IPS-20b (cell line): ENCODE data around the gene PTPN18.
A peak's percentile ranks its signal among the peaks of the same experiment; 100 is the strongest.
"Not testable (repeated sequence)": the region's sequence is repeated elsewhere in the genome, so short reads cannot be mapped to it uniquely, and the experiment has no call there.

Source experiments
- H3K27ac ChIP-seq: one replicate; pipeline ENCODE4 v1.5.1; 2013; ENCODE audit warnings: low read length
- H3K27me3 ChIP-seq: 2 replicates; pipeline ENCODE4 v1.6.1; 2013; ENCODE audit warnings: mild to moderate bottlenecking, low read length, inconsistent platforms; ENCODE audit not compliant: insufficient read depth
- H3K36me3 ChIP-seq: 2 replicates; pipeline ENCODE4 v1.6.1; 2013; ENCODE audit warnings: low read depth, mild to moderate bottlenecking, inconsistent platforms, low read length, moderate library complexity; ENCODE audit not compliant: insufficient read depth
- H3K4me1 ChIP-seq: 2 replicates; pipeline ENCODE4 v1.6.1; 2013; ENCODE audit warnings: mild to moderate bottlenecking, control low read depth, inconsistent platforms, low read length, moderate library complexity; ENCODE audit not compliant: insufficient read depth
- H3K4me3 ChIP-seq: 2 replicates; pipeline ENCODE4 v1.5.1; 2013; ENCODE audit warnings: mild to moderate bottlenecking, low read length, inconsistent platforms
- H3K9ac ChIP-seq: 2 replicates; pipeline ENCODE4 v1.6.1; 2013; ENCODE audit warnings: low read depth, mild to moderate bottlenecking, inconsistent platforms, low read length, moderate library complexity
- H3K9me3 ChIP-seq: 2 replicates; pipeline ENCODE4 v1.6.1; 2013; ENCODE audit warnings: mild to moderate bottlenecking, low read depth, low read length, inconsistent platforms; ENCODE audit not compliant: insufficient read depth

PTPN18 gene

GRCh38 chr2:130333253-130333652 is 22.6 kb upstream of the PTPN18 start:
- H3K27me3 ChIP-seq, result peaks cover 15% of the 10 kb centered on the region; the same call in 1 of the 2 replicates
- not testable (repeated sequence) for H3K27ac ChIP-seq, H3K4me3 ChIP-seq, H3K4me1 ChIP-seq, H3K9me3 ChIP-seq, H3K36me3 ChIP-seq, H3K9ac ChIP-seq

- H3K9me3 ChIP-seq, result no peaks in the 10 kb centered on the region
- H3K27me3 ChIP-seq, result peaks cover 10% of the 10 kb centered on the region; the same call in 1 of the 2 replicates
- H3K36me3 ChIP-seq, result peaks cover 10% of the 10 kb centered on the region; the same call in 1 of the 2 replicates
- no peak overlapping the region for H3K4me3 ChIP-seq
- no peak overlapping the region for H3K27ac ChIP-seq
- H3K9ac ChIP-seq, result no peak overlapping the region
- H3K4me1 ChIP-seq, result no peaks in the 10 kb centered on the region
Observed at GRCh38 chr2:130334026-130334425, 21.8 kb upstream of the PTPN18 start.

DNA sequence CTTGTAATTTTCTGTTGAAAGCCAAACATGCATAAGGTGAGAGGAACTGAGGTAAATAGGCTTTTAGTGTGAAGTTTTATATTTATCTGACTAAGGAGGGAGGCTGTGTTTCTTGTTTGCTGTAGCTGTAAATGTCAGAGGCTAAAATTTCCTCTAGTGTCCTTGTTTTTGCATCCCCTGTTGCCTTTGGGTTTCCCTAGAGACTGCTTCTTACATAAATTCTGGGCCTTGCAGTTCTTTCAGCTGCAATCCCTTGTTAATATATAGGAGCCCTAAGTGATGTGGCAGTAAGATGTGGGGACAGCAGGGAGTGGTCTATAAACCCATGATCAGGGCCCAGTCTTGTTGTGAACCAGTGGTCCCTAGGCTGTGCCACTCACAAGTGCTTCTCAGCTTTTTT is 20.6 kb upstream of the PTPN18 start:
- peaks cover 20% of the 10 kb centered on the region; the same call in 1 of the 2 replicates for H3K36me3 ChIP-seq
- no peak overlapping the region for H3K4me3 ChIP-seq
- H3K9me3 ChIP-seq, result no peaks in the 10 kb centered on the region
- H3K9ac ChIP-seq, result no peak overlapping the region
- no peak overlapping the region for H3K27ac ChIP-seq
- H3K4me1 ChIP-seq, result no peaks in the 10 kb centered on the region
- H3K27me3 ChIP-seq, result peaks cover 10% of the 10 kb centered on the region; the same call in 1 of the 2 replicates

- Histone ChIP-seq H3K9ac (no peak overlapping the region), H3K36me3 (peaks cover 24% of the 10 kb centered on the region; the same call in 1 of the 2 replicates), H3K9me3 (no peaks in the 10 kb centered on the region), H3K4me1 (no peaks in the 10 kb centered on the region), H3K27me3 (peaks cover 4% of the 10 kb centered on the region; the same call in 1 of the 2 replicates), H3K4me3 (peak overlapping the region; percentile 94), H3K27ac (no peak overlapping the region)
Observed at GRCh38 chr2:130336150-130336876, 19.5 kb upstream of the PTPN18 start.

- Histone ChIP-seq H3K9me3 (no peaks in the 10 kb centered on the region), H3K4me1 (no peaks in the 10 kb centered on the region), H3K27ac (no peak overlapping the region), H3K36me3 (peaks cover 24% of the 10 kb centered on the region; the same call in 1 of the 2 replicates), H3K9ac (peak overlapping the region; percentile 79; the same call in 1 of the 2 replicates), H3K4me3 (peak overlapping the region; percentile 94), H3K27me3 (no peaks in the 10 kb centered on the region)
Observed at GRCh38 chr2:130336877-130337734, 18.8 kb upstream of the PTPN18 start.

DNA sequence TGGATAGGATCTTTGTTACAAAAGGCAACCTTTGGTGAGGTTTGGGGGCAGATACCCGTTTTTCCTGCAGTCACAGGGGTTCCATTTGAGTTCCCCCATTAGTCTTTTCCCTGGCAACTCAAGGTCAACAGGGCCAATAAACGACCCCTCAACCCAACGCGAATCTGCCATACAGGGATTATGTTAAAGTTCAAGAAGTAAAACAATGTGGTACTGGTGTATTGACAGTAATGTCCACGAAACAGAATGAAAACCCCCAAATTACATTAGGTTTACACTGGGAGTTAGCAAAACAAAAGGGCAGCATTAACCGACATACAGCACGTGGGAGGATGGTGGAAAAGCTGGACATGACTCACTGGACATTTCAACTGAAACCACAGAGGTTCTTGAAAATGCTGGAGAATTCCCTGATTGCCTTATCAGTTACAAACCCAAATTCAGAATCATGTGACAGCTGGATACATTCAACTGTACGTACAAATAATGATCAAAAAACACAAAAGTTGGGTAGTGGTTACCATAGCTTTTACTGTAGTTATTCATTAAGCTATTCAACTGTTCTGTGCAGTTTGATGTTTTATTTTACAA is 18.0 kb upstream of the PTPN18 start:
- H3K27ac ChIP-seq, result no peak overlapping the region
- H3K27me3 ChIP-seq, result no peaks in the 10 kb centered on the region
- H3K36me3 ChIP-seq, result peaks cover 24% of the 10 kb centered on the region; the same call in 1 of the 2 replicates
- H3K9ac ChIP-seq, result peak overlapping the region; percentile 79; the same call in 1 of the 2 replicates
- H3K4me1 ChIP-seq, result no peaks in the 10 kb centered on the region
- H3K9me3 ChIP-seq, result no peaks in the 10 kb centered on the region
- peak overlapping the region; percentile 94 for H3K4me3 ChIP-seq

DNA sequence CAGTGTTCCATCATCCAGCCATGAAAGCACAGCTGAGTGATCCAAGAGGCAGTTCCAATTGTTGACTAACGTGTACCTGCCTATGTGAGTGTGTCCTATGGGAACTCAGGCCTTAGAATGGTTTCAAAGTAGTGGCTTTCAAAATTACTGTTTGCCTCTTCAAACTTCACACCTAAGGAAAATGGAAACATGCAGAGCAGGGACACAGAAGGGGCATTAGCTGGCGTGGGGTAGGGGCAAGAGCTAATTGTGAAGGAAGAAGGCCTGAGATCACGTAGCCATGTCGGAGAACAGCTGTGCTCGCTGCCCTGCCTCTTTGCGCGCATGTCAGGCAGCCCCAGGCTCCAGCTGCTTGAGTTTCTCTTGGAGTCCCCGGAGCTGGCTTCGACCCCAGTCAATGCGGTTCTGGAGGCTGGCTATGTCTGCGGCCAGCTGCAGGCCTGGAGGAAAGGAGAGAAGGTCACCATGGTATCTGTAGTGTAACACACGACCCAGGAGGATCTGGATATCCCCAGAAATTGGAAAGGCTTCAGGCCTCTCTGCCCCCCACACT is 17.0 kb upstream of the PTPN18 start:
- Histone ChIP-seq H3K9ac (no peak overlapping the region), H3K9me3 (no peaks in the 10 kb centered on the region), H3K4me1 (no peaks in the 10 kb centered on the region), H3K36me3 (peaks cover 24% of the 10 kb centered on the region; the same call in 1 of the 2 replicates), H3K27ac (no peak overlapping the region), H3K27me3 (no peaks in the 10 kb centered on the region), H3K4me3 (no peak overlapping the region)

GRCh38 chr2:130339885-130340745 is 15.7 kb upstream of the PTPN18 start:
- no peak overlapping the region for H3K9ac ChIP-seq
- no peak overlapping the region for H3K4me3 ChIP-seq
- no peaks in the 10 kb centered on the region for H3K9me3 ChIP-seq
- H3K36me3 ChIP-seq, result peaks cover 34% of the 10 kb centered on the region
- H3K27me3 ChIP-seq, result no peaks in the 10 kb centered on the region
- no peaks in the 10 kb centered on the region for H3K4me1 ChIP-seq
- no peak overlapping the region for H3K27ac ChIP-seq

DNA sequence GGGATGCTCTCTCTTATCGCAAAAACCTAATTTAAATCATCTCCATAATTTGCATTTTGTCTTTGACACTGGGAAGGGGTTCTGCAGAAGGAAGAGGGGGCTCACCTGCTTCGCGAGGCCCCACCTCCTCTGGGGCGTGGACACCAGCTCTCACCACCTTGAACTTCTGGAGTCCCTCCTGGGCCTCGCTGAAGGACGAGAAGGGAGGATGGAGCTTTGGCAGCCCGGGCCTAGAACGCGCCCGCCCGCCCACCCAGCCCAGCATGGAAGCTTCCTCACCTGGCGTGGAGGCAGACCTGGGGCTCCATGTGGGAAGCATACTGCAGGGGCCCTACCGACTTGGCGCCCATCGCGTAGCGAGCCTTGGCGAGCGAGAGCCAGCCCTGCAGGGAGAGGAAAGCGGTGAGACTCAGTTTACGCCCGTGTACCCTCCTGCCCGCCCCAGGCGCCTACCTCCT is 14.3 kb upstream of the PTPN18 start:
- Histone ChIP-seq H3K4me3 (peak overlapping the region; percentile 89), H3K4me1 (no peaks in the 10 kb centered on the region), H3K27me3 (no peaks in the 10 kb centered on the region), H3K9me3 (no peaks in the 10 kb centered on the region), H3K27ac (no peak overlapping the region), H3K36me3 (peaks cover 48% of the 10 kb centered on the region), H3K9ac (peak overlapping the region; percentile 92; the same call in 1 of the 2 replicates)

DNA sequence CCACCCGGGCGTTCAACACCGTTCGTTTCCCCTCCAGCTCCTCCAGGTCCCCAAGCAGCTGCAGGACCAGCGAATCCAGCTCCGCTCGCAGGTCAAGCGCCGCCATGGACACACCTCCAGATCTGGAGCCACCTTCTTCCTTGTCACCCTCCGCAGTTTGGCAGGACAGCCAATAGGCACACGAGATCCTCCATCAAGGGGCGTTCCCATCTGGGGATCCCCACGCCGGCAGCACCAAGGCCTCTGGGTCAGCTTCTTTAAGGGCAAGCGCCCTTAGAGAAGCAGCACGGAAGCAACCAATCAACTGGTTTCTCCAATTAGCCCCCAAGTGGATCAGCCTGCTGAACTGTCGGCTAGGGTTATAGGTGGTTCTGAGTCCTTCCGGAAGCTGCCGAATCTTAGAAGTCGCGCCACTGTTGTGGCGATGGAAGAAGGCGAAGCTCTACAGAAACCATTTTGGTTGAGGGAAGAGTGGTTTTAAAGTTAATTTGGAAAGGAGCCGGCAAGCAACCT is 13.8 kb upstream of the PTPN18 start:
- peak overlapping the region; percentile 88 for H3K27ac ChIP-seq
- peaks cover 53% of the 10 kb centered on the region for H3K36me3 ChIP-seq
- H3K9ac ChIP-seq, result peak overlapping the region; percentile 92; the same call in 1 of the 2 replicates
- no peaks in the 10 kb centered on the region for H3K27me3 ChIP-seq
- peak overlapping the region; percentile 89 for H3K4me3 ChIP-seq
- H3K9me3 ChIP-seq, result no peaks in the 10 kb centered on the region
- H3K4me1 ChIP-seq, result no peaks in the 10 kb centered on the region
